Activated naive CD4-positive, alpha-beta T cell treated with anti-CD3 and anti-CD28 coated beads, Interleukin-2, amount 50 U/mL, for 16 hours (primary cell): ENCODE data around the gene NT5DC1.

Source experiments
- DNase-seq: peaks from one replicate; pipeline ENCODE4 v3.0.0-alpha.2; 2020

Gene NT5DC1

GRCh38 chr6:116200619-116201249 lies 100.1 kb downstream of the NT5DC1 start:
- DNase-seq, result no peak

DNA sequence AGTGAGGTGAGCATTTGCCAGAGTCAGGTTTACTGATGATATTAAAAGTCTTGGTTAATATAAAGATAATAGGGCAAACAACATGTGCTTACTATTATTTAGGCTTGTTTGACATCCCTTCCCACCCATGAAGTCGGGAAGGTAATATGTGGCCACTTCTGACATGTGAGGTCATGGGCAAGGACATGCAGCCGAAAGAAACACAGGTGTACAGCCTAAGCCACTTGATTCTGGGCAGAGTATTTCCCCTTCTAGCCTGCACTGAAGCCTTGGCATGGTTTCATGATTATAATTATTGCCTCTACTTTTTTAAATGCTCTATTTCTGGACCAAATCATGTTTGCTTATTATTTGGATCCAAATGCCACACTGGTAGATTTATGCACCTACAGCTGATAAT lies 100.9 kb downstream of the NT5DC1 start:
- DNase-seq, result no peak

GRCh38 chr6:116205281-116205680 lies 104.6 kb downstream of the NT5DC1 start:
- DNase-seq, result no peak

DNA sequence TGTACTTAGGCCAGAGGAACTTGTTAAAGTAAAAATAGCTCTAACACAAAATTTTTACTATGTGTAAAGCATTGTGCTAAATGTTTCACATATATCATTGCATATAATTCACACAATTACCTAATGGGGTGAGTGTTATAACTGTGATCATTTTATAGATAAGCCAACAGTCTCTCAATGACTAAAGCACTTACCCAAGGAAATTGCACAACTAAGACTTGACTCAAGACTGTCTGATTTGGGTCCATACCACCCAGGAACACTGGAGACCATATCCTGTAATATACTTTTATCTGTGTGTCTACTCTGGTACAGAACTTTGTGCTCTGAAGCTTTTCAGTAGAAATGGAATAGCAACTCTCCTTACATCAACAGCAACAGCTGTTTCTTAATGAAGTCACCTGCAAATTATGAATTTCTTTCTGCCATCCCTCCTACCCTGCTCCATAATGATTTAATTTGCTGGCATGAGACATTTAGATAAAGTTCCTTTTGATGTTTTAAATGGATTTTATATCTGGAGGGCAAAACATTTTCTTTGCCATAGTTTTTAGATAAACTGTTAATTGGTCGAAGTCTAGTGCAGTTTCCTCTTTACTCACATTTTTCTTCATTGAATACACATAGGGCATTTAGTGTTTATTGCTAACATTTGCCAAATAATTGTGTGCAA lies 105.7 kb downstream of the NT5DC1 start:
- no peak for DNase-seq

- no peak for DNase-seq
These were observed 107.6 kb downstream of the NT5DC1 start for GRCh38 chr6:116208056-116208785.

DNA sequence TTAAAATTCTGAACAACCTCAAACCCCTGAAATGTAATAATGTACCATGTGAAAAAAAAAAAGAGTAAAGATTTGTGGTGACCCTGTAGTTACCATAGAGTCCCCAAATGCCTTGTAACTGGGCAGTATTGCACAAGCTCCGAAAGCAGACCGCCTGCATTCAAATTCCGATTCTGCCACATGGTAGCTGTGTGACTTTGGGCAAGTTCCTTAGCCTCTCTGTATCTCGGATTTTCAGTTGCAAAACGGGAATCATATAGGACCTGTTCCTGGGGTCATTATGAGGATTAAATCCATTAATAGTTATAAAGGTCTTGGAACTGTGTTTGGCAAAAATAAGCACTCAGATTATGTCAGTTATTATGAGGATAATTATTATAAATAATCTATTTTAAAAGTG lies 109.7 kb downstream of the NT5DC1 start:
- no peak for DNase-seq

DNA sequence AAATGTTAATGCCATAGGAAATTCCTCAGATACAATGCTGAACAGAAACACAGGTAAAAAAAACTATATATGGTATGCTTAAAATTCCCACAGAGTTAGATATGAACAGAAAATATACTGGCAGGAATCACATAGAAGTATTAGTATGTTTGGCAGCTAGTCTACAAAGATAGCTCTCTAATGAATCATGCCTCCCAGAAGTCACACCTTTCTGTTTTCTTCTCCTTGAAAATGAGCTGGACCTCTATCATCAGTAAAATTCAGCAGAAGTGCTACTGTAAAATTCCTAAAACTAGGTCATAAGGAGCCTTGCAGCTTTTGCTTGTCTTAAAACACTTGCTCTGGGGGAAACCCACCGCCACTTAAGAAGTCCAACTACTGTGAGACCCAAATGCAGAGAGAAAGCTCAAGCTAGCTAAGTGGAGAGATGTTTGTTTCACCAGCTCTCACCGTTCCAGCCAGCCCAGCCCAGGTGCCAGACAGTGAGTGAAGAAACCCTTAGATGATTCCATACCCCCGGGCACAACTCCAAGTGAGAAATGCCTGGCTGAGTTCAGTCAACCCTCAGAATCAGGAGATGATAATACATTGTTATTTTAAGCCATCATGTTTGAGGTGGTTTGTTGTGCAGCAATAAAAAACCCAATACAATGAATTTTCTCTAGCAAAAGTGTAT lies 110.2 kb downstream of the NT5DC1 start:
- no peak for DNase-seq

GRCh38 chr6:116214681-116215080 lies 114.0 kb downstream of the NT5DC1 start:
- no peak for DNase-seq

- DNase-seq, result no peak
These were observed 114.8 kb downstream of the NT5DC1 start for GRCh38 chr6:116215414-116215813.

DNA sequence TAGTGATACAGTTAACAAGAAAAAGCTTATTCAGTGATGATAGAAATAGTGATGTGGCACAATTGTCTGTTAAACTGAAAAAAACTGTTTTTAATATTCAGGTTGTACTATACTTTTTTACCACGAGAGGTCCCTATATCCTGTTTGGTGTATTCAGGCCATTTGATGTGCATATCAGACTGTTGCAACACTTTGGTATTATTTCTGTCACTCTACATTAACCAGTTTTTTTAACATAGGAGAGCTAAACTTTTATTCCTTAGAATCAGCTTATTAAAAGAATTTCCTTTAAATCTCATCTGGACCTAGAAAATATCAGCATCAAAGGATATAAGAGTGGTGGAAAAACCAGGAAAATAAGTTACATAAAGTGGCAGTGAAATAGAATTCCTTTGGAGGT lies 116.4 kb downstream of the NT5DC1 start:
- no peak for DNase-seq

- no peak for DNase-seq
These were observed 117.5 kb downstream of the NT5DC1 start for GRCh38 chr6:116218172-116218633.

GRCh38 chr6:116218866-116219265 lies 118.2 kb downstream of the NT5DC1 start:
- DNase-seq, result no peak

GRCh38 chr6:116221067-116221466 lies 120.4 kb downstream of the NT5DC1 start:
- no peak for DNase-seq

GRCh38 chr6:116221911-116222310 lies 121.3 kb downstream of the NT5DC1 start:
- DNase-seq, result no peak

- no peak for DNase-seq
These were observed 122.7 kb downstream of the NT5DC1 start for GRCh38 chr6:116223355-116223754.

GRCh38 chr6:116229287-116229913 lies 128.7 kb downstream of the NT5DC1 start:
- DNase-seq, result no peak

DNA sequence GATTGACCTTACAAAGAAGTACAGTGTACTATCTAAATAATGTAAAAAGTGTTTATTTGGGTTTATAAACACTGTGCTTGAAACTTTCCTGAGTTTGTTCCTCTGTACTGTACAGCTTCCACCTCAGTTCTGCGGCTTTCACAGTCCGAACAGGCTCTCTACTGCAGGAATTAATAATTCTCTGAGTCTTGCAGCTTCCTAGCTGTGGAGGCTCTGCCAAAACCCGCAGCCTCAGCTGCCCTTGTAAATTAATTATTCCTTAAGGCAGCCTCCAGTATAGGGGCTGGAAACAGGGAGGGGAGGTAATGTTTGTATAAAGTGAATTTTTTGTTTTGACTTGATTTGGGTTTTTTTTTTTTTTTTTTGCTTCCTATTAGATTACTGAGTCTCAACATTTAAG lies 134.0 kb downstream of the NT5DC1 start:
- no peak for DNase-seq

- DNase-seq, result no peak
These were observed 137.4 kb downstream of the NT5DC1 start for GRCh38 chr6:116238083-116238482.

- DNase-seq, result no peak
These were observed 138.6 kb downstream of the NT5DC1 start for GRCh38 chr6:116239256-116239655.

- DNase-seq, result no peak
These were observed 139.2 kb downstream of the NT5DC1 start for GRCh38 chr6:116239856-116240255.

- DNase-seq, result no peak
These were observed 143.6 kb downstream of the NT5DC1 start for GRCh38 chr6:116244284-116244683.

GRCh38 chr6:116246089-116246488 lies 145.4 kb downstream of the NT5DC1 start:
- DNase-seq, result no peak

DNA sequence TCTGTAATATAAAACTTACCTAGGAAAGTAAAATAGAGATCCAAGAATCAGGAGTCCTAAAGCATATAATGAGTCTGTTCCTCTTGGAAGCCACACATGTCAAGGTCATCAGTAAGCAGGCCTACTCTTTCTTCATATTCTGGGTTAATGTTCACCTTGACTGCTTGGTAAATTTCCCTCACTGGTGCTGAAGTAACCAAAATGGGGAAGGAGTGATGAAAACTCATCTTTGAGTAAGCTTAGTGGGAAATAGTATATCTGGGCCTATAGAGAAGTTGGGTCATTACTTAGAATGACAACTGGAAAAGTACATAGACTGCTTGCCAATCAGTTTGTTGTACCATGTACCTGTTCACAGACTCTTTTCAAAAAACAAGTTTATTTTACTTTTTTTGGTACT lies 146.6 kb downstream of the NT5DC1 start:
- DNase-seq, result no peak
